ENCODE data around the gene RELA. TPM values are rescaled to one million over a fixed set of nuclear protein-coding genes. Genes with fewer than 3 reads are reported as not detected.
A peak's percentile ranks its signal among the peaks of the same experiment; 100 is the strongest.

The RELA gene
- total and polyA plus RNA-seq, 2 of the 13 experiments (the other 11 are each of a cell fraction or from before 2014, with no cell fraction given) = 21.4 to 40.5 TPM

GRCh38 chr11:65637794-65638419 is 24.8 kb downstream of the RELA start, which contains the start of gene SIPA1 (continued):
- TF ChIP-seq MTERF4 (CRISPR knock-in tag; IDR thresholded peaks at IDR 0.05) (peak; percentile 10; the same call in 1 of the 2 replicates), PCBP2 (optimal IDR thresholded peaks at IDR 0.05; ENCODE audit: low read depth, low read length, poor library complexity, severe bottlenecking) (no peak), ZNF784 (CRISPR knock-in tag; IDR thresholded peaks at IDR 0.05; ENCODE audit: borderline replicate concordance) (0 out of 2 replicates have a peak, but pooled peaks have one; percentile 49), YEATS4 (CRISPR knock-in tag; IDR thresholded peaks at IDR 0.05; ENCODE audit: borderline replicate concordance) (no peak), MXD3 (CRISPR knock-in tag; IDR thresholded peaks at IDR 0.05) (peak; percentile 73; the same call in 1 of the 2 replicates), SATB2 (CRISPR knock-in tag; IDR thresholded peaks at IDR 0.05) (no peak), ETV5 (CRISPR knock-in tag; IDR thresholded peaks at IDR 0.05; ENCODE audit: borderline replicate concordance) (peak; percentile 31; the same call in 1 of the 2 replicates), STAT5B (CRISPR knock-in tag; IDR thresholded peaks at IDR 0.05) (no peak), ZFP36L1 (CRISPR knock-in tag; IDR thresholded peaks at IDR 0.05) (no peak), STAT6 (CRISPR knock-in tag; IDR thresholded peaks at IDR 0.05; ENCODE audit: borderline replicate concordance) (no peak), SP5 (CRISPR knock-in tag; IDR thresholded peaks at IDR 0.05; ENCODE audit: borderline replicate concordance, low read depth) (0 out of 2 replicates have a peak, but pooled peaks have one; percentile 50), MLXIP (CRISPR knock-in tag; IDR thresholded peaks at IDR 0.05; ENCODE audit: borderline replicate concordance) (no peak), SMARCE1 (IDR thresholded peaks at IDR 0.05; ENCODE audit: borderline replicate concordance) (no peak), ATF2 (CRISPR knock-in tag; IDR thresholded peaks at IDR 0.05) (no peak), THAP11 (CRISPR knock-in tag; IDR thresholded peaks at IDR 0.05) (0 out of 2 replicates have a peak, but pooled peaks have one; percentile 10), ZMYM4 (CRISPR knock-in tag; IDR thresholded peaks at IDR 0.05) (0 out of 2 replicates have a peak, but pooled peaks have one; percentile 43), ZMYM3 (CRISPR knock-in tag; IDR thresholded peaks at IDR 0.05) (no peak), ZNF746 (CRISPR knock-in tag; IDR thresholded peaks at IDR 0.05) (no peak), BATF2 (CRISPR knock-in tag; IDR thresholded peaks at IDR 0.05) (no peak)

Measured in HepG2 (cell line).